HG03571 (cell line): Measurements from ENCODE around the gene RAB5B.
"Not testable (repeated sequence)": the region's sequence is repeated elsewhere in the genome, so short reads cannot be mapped to it uniquely, and the experiment has no call there.

Experiments
- ATAC-seq: cut with Tn5 transposase; IDR thresholded peaks from one replicate; pipeline ENCODE4 v1.9.1; 2021; ENCODE audit not compliant: unreplicated experiment

RAB5B gene

GRCh38 chr12:55940065-55940732 is 33.7 kb upstream of the RAB5B start:
- peak; percentile 85 for ATAC-seq

- ATAC-seq: no peak
Measured at GRCh38 chr12:55942055-55942454, 31.8 kb upstream of the RAB5B start.

- ATAC-seq: no peak
Measured at GRCh38 chr12:55942577-55943136, 31.2 kb upstream of the RAB5B start.

GRCh38 chr12:55946553-55946952 is 27.3 kb upstream of the RAB5B start:
- no peak for ATAC-seq

GRCh38 chr12:55955344-55955743 is 18.5 kb upstream of the RAB5B start:
- ATAC-seq: no peak

- no peak for ATAC-seq
Measured at GRCh38 chr12:55955800-55956508, 17.9 kb upstream of the RAB5B start.

GRCh38 chr12:55957106-55957859 is 16.6 kb upstream of the RAB5B start:
- no peak for ATAC-seq

- ATAC-seq: no peak
Measured at GRCh38 chr12:55963760-55964159, 10.1 kb upstream of the RAB5B start.

- ATAC-seq: no peak
Measured at GRCh38 chr12:55965240-55965639, 8.6 kb upstream of the RAB5B start.

- no peak for ATAC-seq
Measured at GRCh38 chr12:55965941-55966407, 7.9 kb upstream of the RAB5B start, which contains the start of gene PMEL. PMEL (minus strand) TSS chr12:55966042; CDS start chr12:55966011, 31 bp downstream.

- peak; percentile 80 for ATAC-seq
Measured at GRCh38 chr12:55966408-55967281, 7.2 kb upstream of the RAB5B start, which contains the start of gene CDK2. CDK2 (plus strand) TSS chr12:55966830; CDS start chr12:55967009, 179 bp downstream.

- ATAC-seq: no peak
Measured at GRCh38 chr12:55969356-55969755, 4.5 kb upstream of the RAB5B start.

- no peak for ATAC-seq
Measured at GRCh38 chr12:55970775-55971174, 3.1 kb upstream of the RAB5B start.

GRCh38 chr12:55972042-55972441 is 1.8 kb upstream of the RAB5B start:
- no peak for ATAC-seq

GRCh38 chr12:55972456-55972855 is 1.4 kb upstream of the RAB5B start:
- no peak for ATAC-seq

GRCh38 chr12:55972911-55973598 is 823 bp upstream of the RAB5B start:
- no peak for ATAC-seq

- peak; percentile 3 for ATAC-seq
Measured at GRCh38 chr12:55974308-55974730, 441 bp downstream of the RAB5B start.

- no peak for ATAC-seq
Measured at GRCh38 chr12:55978393-55978792, 4.5 kb downstream of the RAB5B start.

- ATAC-seq: no peak
Measured at GRCh38 chr12:55979069-55979468, 5.2 kb downstream of the RAB5B start.

GRCh38 chr12:55981882-55982281 is 8.0 kb downstream of the RAB5B start:
- not testable (repeated sequence) for ATAC-seq
